GM12878 (cell line): ENCODE results near the gene TPBGL. TPM values are rescaled to one million over a fixed set of nuclear protein-coding genes. Genes with fewer than 3 reads are reported as not detected.

Experiments
- EGR1 ChIP-seq, 2 experiments: IDR thresholded peaks; 1 replicate in 1 of 2; 2 replicates in 1 of 2; pipeline ENCODE4 v1.6.1; 2011 to 2012; ENCODE audit warnings: low read depth in 2 of 2, low read length in 2 of 2, borderline replicate concordance in 1 of 2, mild to moderate bottlenecking in 1 of 2, moderate library complexity in 1 of 2
- JUNB ChIP-seq: IDR thresholded peaks from 2 replicates; pipeline ENCODE4 v1.6.1; 2016; ENCODE audit warnings: antibody characterized with exemption, mild to moderate bottlenecking
- JUND ChIP-seq: IDR thresholded peaks from 2 replicates; pipeline ENCODE4 v1.6.1; 2012; ENCODE audit warnings: low read depth, mild to moderate bottlenecking, low read length, improper control_type of control experiment, moderate library complexity
- NR2C1 ChIP-seq: fragments of 450-650 bp; IDR thresholded peaks from 2 replicates; pipeline ENCODE4 v1.6.1; 2017; ENCODE audit warnings: antibody characterized with exemption, mild to moderate bottlenecking, moderate library complexity
- RELB ChIP-seq: fragments of 450-650 bp; IDR thresholded peaks from 2 replicates; pipeline ENCODE4 v1.6.1; 2017; ENCODE audit warnings: low read depth, mild to moderate bottlenecking, moderate library complexity
- SREBF2 ChIP-seq: IDR thresholded peaks from 2 replicates; pipeline ENCODE4 v1.6.1; 2012; ENCODE audit warnings: mild to moderate bottlenecking, low read length
- ZNF592 ChIP-seq: fragments of 450-650 bp; IDR thresholded peaks from 2 replicates; pipeline ENCODE4 v1.6.1; 2017; ENCODE audit warnings: mild to moderate bottlenecking, moderate library complexity
- polyA plus RNA-seq, 11 experiments: library from polyadenylated mRNA; depleted of rRNA in 4 of 11; unstranded in 6 of 11; stranded (reverse) in 5 of 11; fragments of >200 nt; fragmentation: Nextera tagmentation in 4 of 11; fragmentation: Illumina TruSeq in 1 of 11; extraction: Ambion mirVana in 4 of 11; extraction: Trizol in 1 of 11; gene quantifications; 1 replicate in 1 of 11; 2 replicates in 10 of 11; pipeline versions ENCODE4 v1.2.1 to v1.2.3, GENCODE V29; 2011 to 2016; ENCODE audit warnings: inconsistent platforms in 2 of 11, missing spikeins in 2 of 11, low read depth in 1 of 11
- total RNA-seq, 4 experiments: library from RNA; depleted of rRNA in 3 of 4; stranded (reverse); fragments of >200 nt in 3 of 4; fragmentation: Illumina TruSeq in 1 of 4; extraction: Trizol in 1 of 4; gene quantifications; 2 replicates each; pipeline versions ENCODE4 v1.2.1 to v1.2.3, GENCODE V29; 2013 to 2021

Gene TPBGL
- total and polyA plus RNA-seq, 10 of the 15 experiments (the other 5 are each of a cell fraction or from before 2014, with no cell fraction given) = not detected

- TF ChIP-seq ZNF592 (no peak), JUNB (no peak), SREBF2 (no peak), RELB (no peak), NR2C1 (no peak), JUND (no peak), EGR1 (IDR thresholded peaks at IDR 0.05; ENCODE audit: borderline replicate concordance in 1 of 2, low read depth in 2 of 2, low read length in 2 of 2) (no peak)
Observed at GRCh38 chr11:75285776-75286360, 45.3 kb downstream of the TPBGL start (continued).
